HG02759 (cell line): ENCODE results near the gene IFNGR2.
"Not testable (repeated sequence)": the region's sequence is repeated elsewhere in the genome, so short reads cannot be mapped to it uniquely, and the experiment has no call there.

ENCODE experiments used
- ATAC-seq: cut with Tn5 transposase; IDR thresholded peaks from one replicate; pipeline ENCODE4 v1.9.1; 2021; ENCODE audit warnings: mild to moderate bottlenecking, moderate library complexity; ENCODE audit not compliant: unreplicated experiment

IFNGR2 gene, protein sequence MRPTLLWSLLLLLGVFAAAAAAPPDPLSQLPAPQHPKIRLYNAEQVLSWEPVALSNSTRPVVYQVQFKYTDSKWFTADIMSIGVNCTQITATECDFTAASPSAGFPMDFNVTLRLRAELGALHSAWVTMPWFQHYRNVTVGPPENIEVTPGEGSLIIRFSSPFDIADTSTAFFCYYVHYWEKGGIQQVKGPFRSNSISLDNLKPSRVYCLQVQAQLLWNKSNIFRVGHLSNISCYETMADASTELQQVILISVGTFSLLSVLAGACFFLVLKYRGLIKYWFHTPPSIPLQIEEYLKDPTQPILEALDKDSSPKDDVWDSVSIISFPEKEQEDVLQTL

DNA sequence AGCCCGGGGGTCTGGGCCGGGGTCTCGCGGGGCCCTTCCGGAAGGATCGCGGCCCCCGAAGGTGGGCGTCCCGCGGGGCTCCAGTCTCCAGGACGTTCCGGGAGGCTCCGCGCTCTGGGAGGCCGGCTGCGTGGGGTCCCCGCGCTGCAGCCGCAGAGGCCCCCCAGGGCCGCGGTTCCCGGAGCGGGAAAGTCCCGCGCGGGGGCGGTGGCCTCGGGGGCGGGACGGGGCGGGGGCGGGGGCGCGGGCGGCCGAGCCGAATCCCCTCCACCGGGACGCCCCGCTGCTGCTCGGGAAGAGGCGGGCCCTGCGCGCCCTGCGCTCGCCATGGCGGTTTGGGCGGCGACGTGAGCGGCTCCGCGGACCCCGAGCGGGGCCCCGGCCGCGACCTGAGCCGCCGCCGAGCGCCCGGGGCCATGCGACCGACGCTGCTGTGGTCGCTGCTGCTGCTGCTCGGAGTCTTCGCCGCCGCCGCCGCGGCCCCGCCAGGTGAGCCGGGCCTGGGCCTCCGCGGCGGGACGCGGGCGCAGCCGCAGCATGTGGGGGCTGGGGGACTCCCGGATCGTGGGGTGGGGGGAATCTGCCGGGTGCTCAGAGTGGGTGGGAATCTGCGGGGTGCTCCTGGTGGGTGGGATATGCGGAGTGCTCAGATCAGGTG, at the start of gene IFNGR2:
Gene IFNGR2, plus strand, starts transcription at position 286 of the 658 bp plus-strand sequence. Its CDS starts 131 bp downstream, at position 417.
- ATAC-seq = peak; percentile 42

DNA sequence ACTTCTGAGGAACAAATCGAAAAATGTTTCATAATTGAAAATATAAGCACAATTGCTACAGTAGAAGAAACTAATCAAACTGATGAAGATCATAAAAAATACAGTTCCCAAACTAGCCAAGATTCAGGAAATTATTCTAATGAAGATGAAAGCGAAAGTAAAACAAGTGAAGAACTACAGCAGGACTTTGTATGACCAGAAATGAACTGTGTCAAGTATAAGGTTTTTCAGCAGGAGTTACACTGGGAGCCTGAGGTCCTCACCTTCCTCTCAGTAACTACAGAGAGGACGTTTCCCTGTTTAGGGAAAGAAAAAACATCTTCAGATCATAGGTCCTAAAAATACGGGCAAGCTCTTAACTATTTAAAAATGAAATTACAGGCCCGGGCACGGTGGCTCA, 47.9 kb upstream of the IFNGR2 start:
- no peak for ATAC-seq

DNA sequence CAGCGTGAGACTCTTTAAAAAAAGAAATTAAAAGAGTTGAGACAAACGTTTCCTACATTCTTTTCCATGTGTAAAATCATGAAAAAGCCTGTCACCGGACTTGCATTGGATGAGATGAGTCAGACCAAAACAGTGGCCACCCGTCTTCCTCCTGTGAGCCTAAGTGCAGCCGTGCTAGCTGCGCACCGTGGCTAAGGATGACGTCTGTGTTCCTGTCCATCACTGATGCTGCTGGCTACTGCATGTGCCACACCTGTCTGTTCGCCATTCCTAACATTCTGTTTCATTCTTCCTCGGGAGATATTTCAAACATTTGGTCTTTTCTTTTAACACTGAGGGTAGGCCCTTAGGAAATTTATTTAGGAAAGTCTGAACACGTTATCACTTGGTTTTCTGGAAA, 47.2 kb upstream of the IFNGR2 start:
- no peak for ATAC-seq

DNA sequence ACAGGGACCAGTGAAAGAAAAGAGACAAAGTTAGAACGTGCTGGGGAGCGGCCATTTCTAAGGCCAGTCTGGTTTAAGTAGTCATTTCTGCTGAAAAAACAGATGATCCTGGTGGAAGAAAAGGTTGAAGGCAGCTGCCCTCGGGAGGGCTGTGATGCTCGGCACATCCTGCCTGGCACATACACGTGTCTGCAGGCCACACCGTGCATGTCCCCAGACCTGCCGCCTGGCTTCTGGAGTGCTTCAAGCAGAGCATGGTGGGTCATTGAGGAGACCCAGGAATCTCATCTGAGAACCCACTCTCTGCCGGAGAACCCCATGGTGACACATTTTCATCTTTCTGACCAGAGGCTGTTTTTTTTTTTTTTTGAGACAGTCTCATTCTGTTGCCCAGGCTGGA, 46.0 kb upstream of the IFNGR2 start:
- ATAC-seq = no peak

DNA sequence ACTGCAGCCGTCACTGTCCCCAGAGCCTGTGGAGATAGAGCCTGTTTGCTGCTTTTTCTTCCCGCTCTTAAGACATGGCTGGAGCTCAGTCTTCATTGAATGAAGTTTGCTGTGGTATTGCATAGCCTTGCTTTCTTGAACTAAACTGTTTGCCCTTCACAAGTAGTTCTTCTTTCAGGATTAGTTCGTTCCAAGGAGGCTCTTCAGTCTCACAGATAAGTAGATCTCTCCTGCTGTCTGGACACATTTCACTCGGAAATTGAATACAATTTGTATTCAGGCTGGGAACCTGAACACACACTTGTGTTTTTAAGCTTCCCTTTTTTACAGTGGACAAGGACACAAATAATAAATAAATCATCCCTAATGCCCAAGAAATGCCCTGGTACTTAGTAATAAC, 43.8 kb upstream of the IFNGR2 start:
- ATAC-seq = no peak

DNA sequence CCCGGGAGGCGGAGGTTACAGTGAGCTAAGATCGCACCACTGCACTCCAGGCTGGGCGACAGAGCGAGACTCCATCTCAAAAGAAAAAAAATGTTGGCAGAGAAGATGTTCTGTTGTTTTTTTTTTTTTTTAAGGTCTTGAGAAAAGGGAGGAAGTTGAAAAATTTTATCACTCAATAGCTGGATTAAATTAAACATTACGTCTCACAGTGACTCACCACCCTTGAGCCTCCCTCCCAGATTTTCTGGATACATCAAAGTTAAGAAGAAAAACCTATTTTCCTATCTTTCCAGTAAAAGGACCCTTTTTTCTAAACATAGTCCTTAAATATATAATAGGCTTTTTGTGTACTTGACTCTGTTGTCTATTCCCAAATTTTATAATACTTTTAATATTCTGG, 42.9 kb upstream of the IFNGR2 start:
- no peak for ATAC-seq

DNA sequence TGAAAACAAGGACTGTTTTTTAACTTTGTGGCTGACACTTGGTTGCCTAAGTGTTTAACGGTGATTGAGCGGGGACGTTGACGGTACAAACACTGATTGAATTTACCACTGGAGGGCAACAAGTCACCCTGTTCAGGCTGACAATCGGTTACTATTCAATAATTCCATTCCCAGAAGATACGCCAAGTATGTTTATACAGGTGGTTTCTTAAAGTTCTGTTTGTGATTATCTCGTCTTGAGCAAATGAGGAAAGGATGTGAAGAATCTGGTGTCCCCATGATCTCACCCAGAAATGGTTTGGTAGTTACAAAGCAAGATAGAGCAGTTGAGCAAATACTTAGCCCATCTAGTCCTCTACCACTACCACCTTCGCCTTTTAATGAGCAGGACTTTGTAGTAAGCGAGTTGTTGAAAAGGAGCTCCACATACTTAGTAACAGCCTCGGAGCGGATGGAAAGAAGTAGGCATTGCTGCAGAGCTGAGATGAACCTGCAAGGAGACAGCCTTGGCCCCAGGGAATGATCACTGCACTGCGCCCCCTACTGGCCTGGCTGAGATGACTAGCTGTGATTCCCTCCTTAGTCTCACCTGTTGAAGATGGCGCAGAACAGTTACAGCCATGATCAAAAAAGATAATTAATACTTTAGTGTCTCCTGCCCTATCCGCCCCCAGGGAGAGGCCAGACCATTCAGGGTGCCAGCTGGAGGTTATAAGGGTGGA, 42.2 kb upstream of the IFNGR2 start:
- peak; percentile 85 for ATAC-seq

DNA sequence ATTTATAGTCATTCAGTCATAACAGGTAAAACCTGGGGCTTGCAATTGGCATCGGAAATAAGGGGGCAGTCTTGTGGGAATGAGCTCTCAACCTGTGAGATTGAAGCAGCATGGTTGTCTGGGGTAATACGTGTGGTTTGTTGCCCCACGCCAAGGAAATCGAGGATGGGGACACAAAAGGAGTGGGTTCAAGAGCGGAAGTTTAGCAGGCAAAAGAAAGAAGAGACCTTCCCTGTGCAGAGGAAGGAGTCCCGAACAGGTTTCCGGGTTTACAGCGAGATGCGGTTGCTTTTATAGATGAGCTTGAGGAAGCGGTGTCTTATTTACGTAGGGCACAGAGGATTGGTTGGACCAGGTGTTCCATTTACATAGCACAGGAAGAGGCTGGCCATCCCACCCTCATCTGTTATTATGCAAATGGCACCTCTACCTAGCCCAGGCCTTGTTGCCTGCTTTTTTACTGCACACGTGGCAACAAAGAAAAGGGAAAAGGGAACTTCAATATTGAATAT, 41.1 kb upstream of the IFNGR2 start:
- no peak for ATAC-seq

DNA sequence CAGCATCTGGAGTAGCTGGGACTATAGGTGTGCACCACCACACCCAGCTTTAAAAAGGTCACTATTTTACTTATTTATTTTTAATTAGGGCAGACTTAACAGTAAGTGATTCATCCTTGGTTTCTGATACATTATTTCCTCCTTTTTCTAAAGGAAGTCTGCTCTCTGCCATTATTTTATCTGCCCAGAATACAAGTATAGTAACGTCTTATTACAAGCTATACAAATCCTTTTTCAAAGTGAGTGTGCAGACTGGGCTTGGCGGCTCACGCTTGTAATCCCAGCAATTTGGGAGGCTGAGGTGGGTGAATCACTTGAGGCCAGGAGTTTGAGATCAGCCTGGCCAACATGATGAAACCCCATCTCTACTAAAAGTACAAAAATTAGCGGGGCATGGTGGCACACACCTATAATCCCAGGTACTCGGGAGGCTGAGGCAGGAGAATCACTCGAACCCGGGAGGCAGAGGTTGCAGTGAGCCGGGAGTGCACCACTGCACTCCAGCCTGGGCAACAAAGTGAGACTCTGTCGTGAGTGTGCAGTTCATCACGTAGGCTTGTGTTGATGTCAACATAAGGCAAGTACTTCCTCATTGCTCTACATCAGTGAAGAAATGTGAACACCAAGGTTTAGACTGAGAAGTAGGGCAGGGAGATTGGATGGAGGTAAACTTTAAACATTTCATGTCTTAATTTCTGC, 39.2 kb upstream of the IFNGR2 start:
- ATAC-seq = not testable (repeated sequence)

DNA sequence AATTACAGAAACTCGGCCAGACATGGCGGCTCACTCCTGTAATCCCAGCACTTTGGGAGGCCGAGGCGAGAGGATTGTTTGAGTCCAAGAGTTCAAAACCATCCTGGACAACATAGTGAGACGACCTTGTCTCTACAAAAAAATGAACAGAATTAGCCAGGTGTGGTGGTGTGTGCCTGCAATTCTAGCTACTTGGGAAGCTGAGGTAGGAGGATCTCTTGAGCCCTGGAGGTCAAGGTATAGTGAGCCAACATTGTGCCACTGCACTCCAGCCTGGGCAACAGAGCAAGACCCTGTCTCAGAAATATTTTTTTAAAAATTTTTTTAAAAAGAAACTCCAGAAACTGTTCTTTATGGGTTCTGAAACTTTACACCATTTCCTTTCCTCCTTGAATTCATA, 38.4 kb upstream of the IFNGR2 start:
- ATAC-seq = no peak

DNA sequence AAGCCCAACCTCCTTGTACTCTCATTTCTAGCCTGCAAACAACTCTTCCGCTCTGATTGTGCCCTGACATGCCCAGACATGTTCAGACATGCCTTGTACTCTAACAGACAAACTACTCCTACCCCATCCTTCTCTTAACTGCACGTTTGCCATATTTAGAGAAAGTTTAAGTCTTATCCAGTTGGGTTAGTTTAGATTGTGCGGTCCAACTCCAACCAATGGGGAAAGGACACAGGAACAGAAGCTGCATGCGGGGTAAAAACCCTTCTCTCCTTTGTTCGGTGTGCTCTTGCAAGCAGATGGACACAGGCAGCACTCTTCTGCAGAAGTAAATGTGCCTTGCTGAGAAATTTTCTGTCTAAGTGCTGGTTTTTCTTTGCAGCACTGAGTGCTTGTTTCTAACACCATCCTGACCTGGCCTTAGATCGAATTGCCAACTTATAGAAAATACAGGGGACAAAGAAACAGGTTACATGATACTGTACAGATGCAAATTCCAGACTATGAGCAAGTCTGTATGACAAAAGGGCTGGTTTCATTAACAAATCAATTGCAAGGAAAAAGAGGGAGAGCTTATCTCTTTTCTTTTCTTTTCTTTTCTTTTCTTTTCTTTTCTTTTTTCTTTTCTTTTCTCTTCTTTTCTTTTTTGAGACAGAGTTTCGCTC, 35.8 kb upstream of the IFNGR2 start:
- ATAC-seq = no peak

DNA sequence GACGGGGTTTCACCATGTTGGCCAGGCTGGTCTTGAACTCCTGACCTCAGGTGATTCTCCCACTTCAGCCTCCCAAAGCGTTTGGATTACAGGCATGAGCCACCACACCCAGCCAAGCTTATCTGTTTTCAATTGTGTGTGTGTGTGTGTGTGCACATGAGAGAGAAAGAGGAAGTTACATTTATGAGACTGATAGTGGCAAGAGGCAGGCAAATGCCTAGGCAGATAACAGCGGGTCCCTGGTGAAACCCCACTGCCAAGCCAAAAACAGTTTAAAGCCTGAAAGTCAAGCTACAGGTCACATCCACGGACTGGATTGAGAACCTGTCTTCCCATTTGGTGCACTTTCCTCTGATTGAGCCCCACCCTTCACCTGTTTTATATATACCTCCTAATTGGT, 35.1 kb upstream of the IFNGR2 start:
- ATAC-seq = no peak

DNA sequence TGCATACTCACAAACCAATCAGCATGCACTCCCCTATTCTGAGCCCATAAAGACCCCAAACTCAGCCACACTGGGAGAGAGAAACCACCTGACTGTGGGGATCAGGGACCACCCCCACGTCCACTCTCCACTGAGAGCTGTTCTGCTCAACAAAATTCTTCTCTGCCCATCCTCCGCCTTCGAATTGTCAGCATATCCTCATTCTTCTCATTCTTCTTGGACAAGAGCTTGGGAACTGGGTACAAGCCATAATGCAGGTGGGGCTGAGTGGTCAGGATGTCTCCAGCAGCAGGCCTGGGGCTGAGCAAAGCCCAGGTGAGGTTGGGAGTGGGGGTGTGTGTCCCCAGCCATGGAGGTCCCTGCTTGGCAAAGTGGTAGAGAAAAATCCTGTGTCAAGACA, 34.6 kb upstream of the IFNGR2 start:
- no peak for ATAC-seq

DNA sequence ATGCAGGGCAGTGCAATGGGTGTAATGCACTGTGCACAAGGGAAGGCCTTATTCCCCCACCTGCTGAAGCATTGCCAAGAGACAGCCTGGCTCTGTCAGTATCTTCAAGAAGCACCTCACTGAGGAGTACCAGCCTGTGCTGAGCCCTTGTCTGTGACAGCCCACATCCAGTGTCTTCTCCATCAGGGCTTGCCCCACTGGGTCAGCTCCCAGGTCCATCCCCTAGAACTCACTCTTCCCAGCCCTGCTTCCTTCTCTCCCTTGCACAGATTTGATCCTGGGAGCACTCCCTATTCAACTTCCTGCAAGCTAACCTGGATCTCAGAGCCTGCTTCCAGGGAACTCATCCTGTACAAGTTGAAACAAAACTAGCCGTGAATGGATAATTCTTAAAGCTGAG, 33.6 kb upstream of the IFNGR2 start:
- ATAC-seq = no peak

DNA sequence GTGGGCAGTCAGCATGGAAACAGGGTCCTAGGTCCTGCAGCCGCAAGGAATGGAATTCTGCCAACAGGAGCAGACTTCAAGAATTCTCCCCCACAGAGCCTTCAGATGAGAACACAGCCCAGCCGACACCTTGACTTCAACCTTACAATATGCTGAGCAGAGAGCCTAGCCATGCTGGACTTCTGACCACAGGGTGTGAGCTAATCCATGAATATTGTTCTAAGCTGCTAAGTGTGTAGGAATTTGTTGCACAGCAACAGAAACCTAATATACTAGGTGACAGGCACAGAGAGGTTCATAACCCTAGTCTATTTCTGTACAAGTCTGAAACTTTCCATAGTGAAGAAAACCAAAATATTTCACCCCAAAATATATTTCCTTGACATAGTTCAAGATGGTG, 32.9 kb upstream of the IFNGR2 start:
- ATAC-seq = no peak

DNA sequence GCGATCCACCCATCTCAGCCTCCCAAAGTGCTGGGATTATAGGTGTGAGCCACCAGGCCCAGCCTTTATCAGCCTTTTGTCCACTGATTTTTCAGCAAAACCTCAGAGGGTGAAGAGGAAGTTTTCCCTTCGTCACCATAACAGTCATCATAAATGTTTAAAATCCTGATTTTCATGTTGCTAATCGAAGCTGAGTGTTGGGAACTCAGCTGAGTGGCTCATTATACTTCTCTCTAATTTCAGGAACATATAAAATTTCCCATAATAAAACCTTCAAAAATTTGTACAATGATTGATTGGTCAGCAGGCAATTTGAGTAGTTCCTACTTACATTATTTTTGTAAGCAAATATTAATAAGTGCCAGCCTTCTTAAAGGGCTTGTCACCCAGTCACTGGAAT, 31.8 kb upstream of the IFNGR2 start:
- ATAC-seq = no peak

DNA sequence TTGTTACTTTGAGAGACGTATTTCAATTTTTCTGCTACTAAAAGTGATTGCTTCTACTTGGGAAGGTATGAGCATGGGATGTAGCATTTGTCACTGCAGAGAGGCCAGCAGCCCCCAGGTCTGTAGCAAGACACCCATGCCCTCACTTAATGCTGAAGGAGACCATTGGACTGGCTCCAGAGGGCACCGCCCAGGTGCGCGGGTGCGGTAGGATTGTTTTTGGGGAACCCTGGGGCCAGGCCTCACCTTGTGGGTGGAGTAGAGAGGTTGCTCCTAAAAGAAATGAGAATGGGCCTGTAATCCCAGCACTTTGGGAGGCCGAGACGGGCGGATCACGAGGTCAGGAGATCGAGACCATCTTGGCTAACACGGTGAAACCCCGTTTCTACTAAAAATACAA, 30.6 kb upstream of the IFNGR2 start:
- ATAC-seq = no peak

DNA sequence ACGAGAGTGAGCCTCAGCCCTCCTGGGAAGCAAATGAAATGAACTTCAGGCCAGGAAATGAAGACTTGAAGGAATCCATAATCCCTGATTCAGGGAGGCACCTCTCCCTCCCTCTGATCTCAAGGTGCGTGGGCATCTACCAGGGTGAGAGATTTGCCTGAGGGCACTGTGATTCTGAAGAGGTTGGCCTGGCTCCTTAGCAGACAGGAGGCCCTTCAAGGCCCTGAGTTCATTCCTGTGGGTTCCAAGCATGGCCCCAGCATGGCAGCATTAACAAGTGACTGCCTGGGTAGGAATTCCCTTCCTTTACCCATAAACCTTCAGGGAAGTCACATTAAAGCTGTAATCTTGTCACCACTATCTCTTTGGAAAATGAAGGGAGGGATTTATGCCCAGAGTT, 29.8 kb upstream of the IFNGR2 start:
- ATAC-seq = no peak

DNA sequence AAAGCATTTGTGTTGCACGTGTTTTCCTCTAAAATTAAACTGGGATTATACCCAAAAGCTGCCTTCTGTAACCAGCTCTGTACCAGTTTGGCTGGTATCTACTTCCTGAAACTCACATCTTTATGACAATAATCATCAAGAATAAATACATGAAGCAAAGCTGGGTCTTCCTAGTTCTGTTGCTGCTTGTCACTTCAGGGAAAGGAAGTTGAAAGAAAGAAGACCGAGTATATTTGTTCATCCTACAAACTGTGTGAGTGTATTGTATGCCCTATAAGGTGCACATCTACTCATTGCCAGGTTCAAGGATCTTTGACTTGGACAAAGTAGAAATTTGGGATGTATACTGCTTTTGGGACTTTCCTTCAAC, 29.1 kb upstream of the IFNGR2 start:
- ATAC-seq = no peak

DNA sequence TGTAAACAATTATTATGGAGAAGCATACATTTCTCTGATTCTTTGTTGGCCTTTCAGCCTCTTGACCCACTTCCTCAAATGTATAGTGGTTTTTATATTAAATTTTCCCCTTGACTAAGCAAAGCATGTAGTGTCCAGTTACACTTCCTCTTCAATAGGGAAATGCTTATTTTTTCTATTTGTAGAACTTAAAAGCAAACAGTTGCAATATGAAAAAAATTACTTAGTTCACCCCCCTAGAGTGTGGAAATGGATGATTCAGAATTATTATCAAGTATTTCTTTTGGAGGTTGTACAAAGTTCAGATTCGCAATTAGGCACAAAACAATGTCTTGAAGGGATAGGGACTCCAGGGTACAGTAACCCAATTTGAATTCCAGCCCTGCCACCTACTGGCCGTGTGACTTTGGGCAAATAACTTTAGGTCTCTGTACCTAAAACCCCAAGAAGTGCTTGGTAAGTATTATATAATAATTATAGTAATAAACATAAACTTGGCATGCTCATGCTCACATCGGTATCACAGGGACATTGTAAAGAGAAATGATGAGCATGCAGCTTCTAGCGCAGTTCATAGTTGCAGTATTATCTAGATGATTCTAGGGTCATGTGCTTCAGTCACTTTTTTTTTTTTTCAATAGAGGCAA, 28.6 kb upstream of the IFNGR2 start:
- no peak for ATAC-seq
